DOHH2 (cell line): ENCODE measurements around the gene AAGAB.

Experiments used
- CTCF ChIP-seq: fragments of 200-600 bp; sonication (generic); IDR thresholded peaks from one replicate; pipeline ENCODE4 v1.5.1; 2014; ENCODE audit warnings: antibody characterized with exemption, mild to moderate bottlenecking, low read depth, low read length; ENCODE audit not compliant: poor library complexity, severe bottlenecking
- EZH2phosphoT487 ChIP-seq: fragments of 200-600 bp; sonication (generic); IDR thresholded peaks from 2 replicates; pipeline ENCODE4 v1.6.1; 2017; ENCODE audit warnings: borderline replicate concordance, mild to moderate bottlenecking, antibody characterized with exemption, low read length, moderate library complexity, mixed read lengths

DNA sequence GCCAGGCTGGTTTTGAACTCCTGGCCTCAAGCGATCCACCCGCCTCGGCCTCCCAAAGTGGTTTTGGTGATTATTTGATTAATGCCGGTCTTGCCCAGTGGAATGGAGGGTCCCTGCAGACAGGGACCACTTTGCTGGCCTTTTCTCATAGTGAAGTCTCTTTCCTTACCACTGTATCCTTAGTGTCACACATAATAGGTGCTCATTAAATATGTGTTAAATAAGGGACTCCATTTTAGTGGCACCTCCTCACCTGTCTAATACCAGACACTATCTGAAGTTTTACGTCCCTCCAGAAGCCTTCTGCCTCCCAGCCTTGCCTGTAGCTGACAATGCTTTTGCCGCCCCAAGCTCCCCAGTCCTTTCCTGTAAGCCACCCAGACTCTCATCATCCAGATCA lies 91.3 kb downstream of the AAGAB start:
- no peak for TF ChIP-seq CTCF
- no peak for TF ChIP-seq EZH2phosphoT487
